Upper lobe of right lung (tissue), 1 donor: ENCODE results near the gene CEACAM21. TPM values are rescaled to one million over a fixed set of nuclear protein-coding genes. Genes with fewer than 3 reads are reported as not detected.
A peak's percentile ranks its signal among the peaks of the same experiment; 100 is the strongest.

Experiments used
- ATAC-seq: fragments of 200-7000 bp; cut with Tn5 transposase; one replicate; pipeline ENCODE4 v1.9.1; 2020; ENCODE audit warnings: mild to moderate bottlenecking, moderate library complexity
- DNase-seq: peaks from one replicate; pipeline ENCODE4 v3.0.0-alpha.2; 2020
- H3K27ac ChIP-seq: fragments of 200-600 bp; one replicate; pipeline ENCODE4 v1.8.0; 2022
- H3K27me3 ChIP-seq: fragments of 200-600 bp; one replicate; pipeline ENCODE4 v1.8.0; 2022; ENCODE audit warnings: mild to moderate bottlenecking
- H3K36me3 ChIP-seq: fragments of 200-600 bp; one replicate; pipeline ENCODE4 v1.8.0; 2022
- H3K4me1 ChIP-seq: fragments of 200-600 bp; one replicate; pipeline ENCODE4 v1.8.0; 2022
- H3K4me3 ChIP-seq: fragments of 200-600 bp; one replicate; pipeline ENCODE4 v1.8.0; 2022; ENCODE audit warnings: mild to moderate bottlenecking
- H3K9me3 ChIP-seq: fragments of 200-600 bp; one replicate; pipeline ENCODE4 v1.8.0; 2022
- intact Hi-C: fragments of 100-400 bp; cut with DNase I; formaldehyde crosslinking; loops from one replicate; pipeline ENCODE4 v1.11.0; 2022
- total RNA-seq: library from RNA; stranded (reverse); fragmentation: NEBNext Ultra II Directional; extraction: Animal tissue kit (Norgen Biotek cat#: 25700); gene quantifications from one replicate; pipeline ENCODE4 v1.2.1, GENCODE V29; 2021
- TF ChIP-seq, protein P1 (sequence below): fragments of 200-600 bp; IDR thresholded peaks from one replicate; pipeline ENCODE4 v1.8.0; 2022; ENCODE audit warnings: antibody characterized with exemption
- donor health status: DM: no; HTN: yes; CAD: no; lungs with severe emphysema.

The CEACAM21 gene
- total RNA-seq, 1 donor from 2014 or later = 16.3 TPM

DNA sequence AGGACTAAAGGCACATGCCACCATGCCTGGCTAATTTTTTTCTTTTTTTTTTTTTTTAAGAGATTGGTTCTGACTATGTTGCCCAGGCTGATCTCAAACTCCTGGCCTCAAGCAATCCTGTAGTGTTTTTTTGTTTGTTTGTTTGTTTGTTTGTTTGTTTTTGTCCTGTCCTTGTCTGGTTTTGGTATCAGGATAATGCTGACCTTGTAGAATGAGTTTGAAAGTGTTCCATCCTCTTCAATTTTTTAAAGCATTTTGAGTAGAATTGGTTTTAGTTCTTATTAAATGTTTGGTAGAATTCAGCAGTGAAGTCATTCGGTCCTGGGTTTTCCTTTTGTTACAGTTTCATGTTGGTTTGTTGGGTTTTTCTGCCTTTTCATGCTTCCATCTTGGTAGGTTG, 31.7 kb downstream of the CEACAM21 start:
- H3K4me1 ChIP-seq = no peaks in the 10 kb centered on the region
- DNase-seq (no peak), ATAC-seq (no peak)
- H3K36me3 ChIP-seq = no peaks in the 10 kb centered on the region
- intact Hi-C loops = no loop called here
- no peaks in the 10 kb centered on the region for H3K9me3 ChIP-seq
- H3K4me3 ChIP-seq = no peak overlapping the region
- no peak overlapping the region for H3K27ac ChIP-seq
- TF ChIP-seq, protein P1, sequence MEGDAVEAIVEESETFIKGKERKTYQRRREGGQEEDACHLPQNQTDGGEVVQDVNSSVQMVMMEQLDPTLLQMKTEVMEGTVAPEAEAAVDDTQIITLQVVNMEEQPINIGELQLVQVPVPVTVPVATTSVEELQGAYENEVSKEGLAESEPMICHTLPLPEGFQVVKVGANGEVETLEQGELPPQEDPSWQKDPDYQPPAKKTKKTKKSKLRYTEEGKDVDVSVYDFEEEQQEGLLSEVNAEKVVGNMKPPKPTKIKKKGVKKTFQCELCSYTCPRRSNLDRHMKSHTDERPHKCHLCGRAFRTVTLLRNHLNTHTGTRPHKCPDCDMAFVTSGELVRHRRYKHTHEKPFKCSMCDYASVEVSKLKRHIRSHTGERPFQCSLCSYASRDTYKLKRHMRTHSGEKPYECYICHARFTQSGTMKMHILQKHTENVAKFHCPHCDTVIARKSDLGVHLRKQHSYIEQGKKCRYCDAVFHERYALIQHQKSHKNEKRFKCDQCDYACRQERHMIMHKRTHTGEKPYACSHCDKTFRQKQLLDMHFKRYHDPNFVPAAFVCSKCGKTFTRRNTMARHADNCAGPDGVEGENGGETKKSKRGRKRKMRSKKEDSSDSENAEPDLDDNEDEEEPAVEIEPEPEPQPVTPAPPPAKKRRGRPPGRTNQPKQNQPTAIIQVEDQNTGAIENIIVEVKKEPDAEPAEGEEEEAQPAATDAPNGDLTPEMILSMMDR = no peak
- H3K27me3 ChIP-seq = no peaks in the 10 kb centered on the region

DNA sequence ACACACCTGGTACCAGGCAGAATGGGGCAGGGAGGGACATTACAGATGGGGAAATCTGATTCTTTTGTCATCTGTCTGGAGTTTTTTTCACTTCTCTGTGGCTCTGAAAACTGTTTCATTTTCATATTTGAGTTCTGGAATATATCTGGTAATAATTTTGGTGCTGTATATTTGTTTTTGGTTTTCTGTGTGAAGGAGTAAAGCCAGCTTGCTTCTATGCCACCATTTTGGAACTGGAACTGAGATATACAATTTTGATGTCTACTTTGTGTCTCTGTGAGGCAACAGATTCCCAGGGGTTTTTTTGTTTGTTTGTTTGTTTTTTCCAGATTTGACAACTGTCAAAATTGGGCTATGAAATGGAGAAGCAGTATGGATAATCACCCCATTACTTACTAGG, 34.8 kb downstream of the CEACAM21 start:
- intact Hi-C loops = no loop called here
- TF ChIP-seq, protein P1 = no peak
- DNase-seq = no peak
- Histone ChIP-seq H3K4me3 (no peak overlapping the region), H3K4me1 (no peaks in the 10 kb centered on the region), H3K27ac (no peak overlapping the region), H3K9me3 (no peaks in the 10 kb centered on the region), H3K27me3 (no peaks in the 10 kb centered on the region), H3K36me3 (no peaks in the 10 kb centered on the region)
- no peak for ATAC-seq

DNA sequence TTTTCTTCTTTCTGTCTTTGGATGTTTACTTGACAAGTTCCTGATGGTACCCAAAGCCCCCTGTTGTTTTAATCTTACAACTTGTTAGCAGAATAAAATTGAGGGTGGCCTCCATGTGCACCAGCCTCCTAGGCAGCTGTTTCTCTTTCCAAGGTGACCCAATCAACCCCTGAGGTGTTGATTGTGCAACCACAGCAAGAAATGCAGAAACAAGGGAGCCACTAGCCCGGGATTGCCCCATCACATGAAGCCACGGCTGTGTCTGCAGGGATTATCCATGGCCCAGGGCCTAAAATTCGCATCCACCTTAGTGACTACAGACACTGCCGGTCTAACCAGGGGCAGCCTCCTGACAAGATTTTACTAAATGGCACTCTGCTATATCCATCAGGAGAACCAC, 36.5 kb downstream of the CEACAM21 start:
- TF ChIP-seq, protein P1 = no peak
- no peaks in the 10 kb centered on the region for H3K4me1 ChIP-seq
- DNase-seq (no peak), ATAC-seq (peak; percentile 58)
- no peaks in the 10 kb centered on the region for H3K27me3 ChIP-seq
- H3K27ac ChIP-seq = no peak overlapping the region
- H3K9me3 ChIP-seq = no peaks in the 10 kb centered on the region
- no peaks in the 10 kb centered on the region for H3K36me3 ChIP-seq
- intact Hi-C loops = no loop called here
- H3K4me3 ChIP-seq = no peak overlapping the region

DNA sequence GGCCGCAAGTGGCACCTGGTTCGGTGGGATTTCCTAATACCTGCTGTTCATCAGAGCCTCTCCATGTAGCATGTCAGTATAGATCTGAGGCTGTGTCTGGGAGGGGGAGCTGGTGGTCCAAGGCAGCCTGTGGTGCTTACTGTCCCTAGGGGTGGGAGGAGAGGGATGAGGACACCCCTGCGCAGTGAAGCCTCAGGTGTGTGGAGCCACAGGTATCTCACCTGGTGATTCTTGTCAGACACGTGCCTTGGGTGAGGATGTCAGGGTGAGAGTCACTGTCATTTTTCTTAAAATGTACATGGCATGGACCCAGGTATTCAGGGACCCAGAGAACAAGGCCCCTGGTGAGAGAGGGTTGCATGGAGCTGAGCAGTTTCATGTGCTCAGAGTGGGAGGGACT, 39.2 kb downstream of the CEACAM21 start:
- H3K27me3 ChIP-seq = no peaks in the 10 kb centered on the region
- H3K36me3 ChIP-seq = no peaks in the 10 kb centered on the region
- intact Hi-C loops = no loop called here
- no peaks in the 10 kb centered on the region for H3K4me1 ChIP-seq
- ATAC-seq (no peak), DNase-seq (no peak)
- H3K9me3 ChIP-seq = no peaks in the 10 kb centered on the region
- H3K4me3 ChIP-seq = no peak overlapping the region
- TF ChIP-seq, protein P1 = no peak
- no peak overlapping the region for H3K27ac ChIP-seq

DNA sequence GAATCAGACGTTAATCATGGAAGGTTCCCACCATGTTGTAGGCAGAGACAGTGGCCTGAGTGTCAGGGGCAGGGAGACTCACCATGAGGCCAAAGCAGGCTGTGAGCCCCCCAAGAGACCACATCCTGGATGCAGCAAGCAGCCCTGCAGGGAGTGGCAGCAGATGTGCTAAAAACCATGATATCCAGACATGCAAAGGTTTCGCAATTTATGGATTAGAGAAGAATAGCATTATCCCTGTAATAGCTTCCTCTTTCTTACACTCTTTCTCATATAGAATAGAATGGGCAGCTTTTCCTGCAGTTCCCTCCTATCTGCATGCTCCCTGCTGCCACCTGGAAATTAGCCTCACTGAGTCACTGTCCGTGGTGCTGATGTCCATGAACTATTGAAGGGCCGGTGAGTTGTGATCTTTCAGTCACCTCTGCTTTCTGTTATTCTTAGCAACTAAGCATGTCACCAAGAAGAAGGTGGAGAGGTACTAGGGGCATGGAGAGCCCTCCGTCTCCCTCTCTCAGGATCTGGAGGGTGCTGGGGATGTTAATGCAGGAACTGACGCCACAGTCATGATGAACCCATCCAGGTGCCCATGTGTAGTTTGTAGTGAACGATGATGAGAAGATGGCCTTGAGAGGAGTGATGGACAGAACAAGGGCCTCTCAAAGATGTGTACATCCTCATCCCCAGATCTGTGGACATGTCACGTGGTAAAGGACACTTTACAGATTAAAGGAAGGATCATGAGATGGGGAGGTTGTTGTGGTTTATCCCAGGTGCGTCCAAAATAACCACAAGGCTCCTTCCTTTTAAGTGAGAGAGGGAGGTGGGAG, 41.0 kb downstream of the CEACAM21 start:
- Histone ChIP-seq H3K9me3 (no peaks in the 10 kb centered on the region), H3K36me3 (no peaks in the 10 kb centered on the region), H3K27me3 (no peaks in the 10 kb centered on the region), H3K4me1 (no peaks in the 10 kb centered on the region), H3K27ac (no peak overlapping the region), H3K4me3 (no peak overlapping the region)
- no peak for ATAC-seq
- intact Hi-C loops = no loop called here
- no peak for DNase-seq
- TF ChIP-seq, protein P1 = no peak
